Smooth muscle cell (in vitro differentiated cells): Measurements from ENCODE around the gene CRACR2B. TPM values are rescaled to one million over a fixed set of nuclear protein-coding genes. Genes with fewer than 3 reads are reported as not detected.

Experiments
- DNase-seq: peaks from one replicate; lab custom pipeline; 2025; ENCODE audit not compliant: unreplicated experiment; lab: John Stamatoyannopoulos, UW
- H2AFZ ChIP-seq: fragments of 200-600 bp; sonication (generic); 2 replicates; pipeline ENCODE4 v1.6.0; 2016; ENCODE audit warnings: antibody characterized with exemption, low read depth, mild to moderate bottlenecking
- H3F3A ChIP-seq: fragments of 200-600 bp; sonication (generic); 2 replicates; pipeline ENCODE4 v1.6.0; 2017; ENCODE audit warnings: antibody characterized with exemption, low read depth
- H3K27ac ChIP-seq: fragments of 200-600 bp; sonication (generic); 2 replicates; pipeline ENCODE4 v1.5.1; 2016; ENCODE audit warnings: low read depth, mild to moderate bottlenecking
- H3K27me3 ChIP-seq: fragments of 200-600 bp; sonication (generic); 2 replicates; pipeline ENCODE4 v1.6.1; 2016; ENCODE audit warnings: low read depth, mild to moderate bottlenecking
- H3K36me3 ChIP-seq: fragments of 200-600 bp; sonication (generic); 2 replicates; pipeline ENCODE4 v1.5.1; 2016; ENCODE audit warnings: low read depth
- H3K4me1 ChIP-seq: fragments of 200-600 bp; sonication (generic); 2 replicates; pipeline ENCODE4 v1.5.1; 2016; ENCODE audit warnings: low read depth
- H3K4me2 ChIP-seq: fragments of 200-600 bp; sonication (generic); 2 replicates; pipeline ENCODE4 v1.6.0; 2016; ENCODE audit warnings: mild to moderate bottlenecking
- H3K4me3 ChIP-seq: fragments of 200-600 bp; sonication (generic); 2 replicates; pipeline ENCODE4 v1.5.1; 2016; ENCODE audit warnings: mild to moderate bottlenecking
- H3K79me2 ChIP-seq: fragments of 200-600 bp; sonication (generic); 2 replicates; pipeline ENCODE4 v1.6.0; 2016; ENCODE audit warnings: low read depth, mild to moderate bottlenecking
- H3K9ac ChIP-seq: fragments of 200-600 bp; sonication (generic); 2 replicates; pipeline ENCODE4 v1.6.0; 2016; ENCODE audit warnings: low read depth
- H3K9me3 ChIP-seq: fragments of 200-600 bp; sonication (generic); replicated peaks from 2 replicates; pipeline ENCODE4 v1.5.1; 2016; ENCODE audit warnings: low read depth
- H4K20me1 ChIP-seq: fragments of 200-600 bp; sonication (generic); 2 replicates; pipeline ENCODE4 v1.6.0; 2016; ENCODE audit warnings: low read depth
- CTCF ChIP-seq: fragments of 200-600 bp; sonication (generic); IDR thresholded peaks from 2 replicates; pipeline ENCODE4 v1.5.1; 2017; ENCODE audit warnings: borderline replicate concordance, mild to moderate bottlenecking, antibody characterized with exemption; ENCODE audit not compliant: insufficient read depth, poor library complexity, severe bottlenecking
- WGBS: methylation state at CpG from one replicate; pipeline ENCODE4 v1.1.7; 2016; ENCODE audit warnings: low lambda C conversion rate; 5-methylcytosine and 5-hydroxymethylcytosine counted together
- polyA plus RNA-seq: library from polyadenylated mRNA; unstranded; fragments of >200 nt; fragmentation: Nextera tagmentation; extraction: Ambion mirVana; gene quantifications from 2 replicates; pipeline ENCODE4 v1.2.1, GENCODE V29; 2016
- total RNA-seq: library from RNA; depleted of rRNA; stranded (reverse); fragments of >200 nt; gene quantifications from 2 replicates; pipeline ENCODE4 v1.2.3, GENCODE V29; 2014

CRACR2B gene
- total and polyA plus RNA-seq, 2 experiments from 2014 or later, result 0.10 to 0.36 TPM

- no peak overlapping the region for H3K4me2 ChIP-seq
- H4K20me1 ChIP-seq, result peaks cover 93% of the 10 kb centered on the region
- 92% methylated on average over 27 of the region's 27 CpGs for WGBS
- no peak overlapping the region for H3K27ac ChIP-seq
- H3K79me2 ChIP-seq, result no peaks in the 10 kb centered on the region
- no peak overlapping the region for H2AFZ ChIP-seq
- peaks cover 15% of the 10 kb centered on the region for H3K27me3 ChIP-seq
- no peaks in the 10 kb centered on the region for H3K9me3 ChIP-seq
- H3K4me1 ChIP-seq, result peaks cover 24% of the 10 kb centered on the region
- no peak for TF ChIP-seq CTCF
- DNase-seq, result no peak
- H3K36me3 ChIP-seq, result no peaks in the 10 kb centered on the region
- no peak overlapping the region for H3K4me3 ChIP-seq
- H3F3A ChIP-seq, result no peaks in the 10 kb centered on the region
- H3K9ac ChIP-seq, result no peak overlapping the region
These were observed 26.1 kb downstream of the CRACR2B start for GRCh38 chr11:853682-854448.

- H3K36me3 ChIP-seq, result no peaks in the 10 kb centered on the region
- H3K9ac ChIP-seq, result no peak overlapping the region
- no peak for DNase-seq
- no peak for TF ChIP-seq CTCF
- no peak overlapping the region for H3K27ac ChIP-seq
- no peaks in the 10 kb centered on the region for H3K9me3 ChIP-seq
- no peak overlapping the region for H3K4me2 ChIP-seq
- H3K79me2 ChIP-seq, result no peaks in the 10 kb centered on the region
- no peak overlapping the region for H2AFZ ChIP-seq
- H3F3A ChIP-seq, result no peaks in the 10 kb centered on the region
- peaks cover 10% of the 10 kb centered on the region for H3K27me3 ChIP-seq
- H4K20me1 ChIP-seq, result peaks cover 91% of the 10 kb centered on the region
- WGBS, result 85% methylated on average over 15 of the region's 20 CpGs
- H3K4me1 ChIP-seq, result peaks cover 25% of the 10 kb centered on the region
- no peak overlapping the region for H3K4me3 ChIP-seq
These were observed 27.0 kb downstream of the CRACR2B start for GRCh38 chr11:854601-855329.

- H3K27me3 ChIP-seq, result peaks cover 6% of the 10 kb centered on the region
- H3K9me3 ChIP-seq, result no peaks in the 10 kb centered on the region
- no peak overlapping the region for H3K27ac ChIP-seq
- peaks cover 92% of the 10 kb centered on the region for H4K20me1 ChIP-seq
- H2AFZ ChIP-seq, result no peak overlapping the region
- no peak overlapping the region for H3K4me2 ChIP-seq
- no peaks in the 10 kb centered on the region for H3F3A ChIP-seq
- 90% methylated on average over 4 of the region's 7 CpGs for WGBS
- H3K79me2 ChIP-seq, result no peaks in the 10 kb centered on the region
- no peak for TF ChIP-seq CTCF
- H3K4me1 ChIP-seq, result peaks cover 28% of the 10 kb centered on the region
- no peak overlapping the region for H3K4me3 ChIP-seq
- no peak for DNase-seq
- H3K36me3 ChIP-seq, result no peaks in the 10 kb centered on the region
- no peak overlapping the region for H3K9ac ChIP-seq
These were observed 27.6 kb downstream of the CRACR2B start for GRCh38 chr11:855330-855674.
